H9 (cell line): Measurements from ENCODE around the gene MAPKAPK3. TPM values are rescaled to one million over a fixed set of nuclear protein-coding genes. Genes with fewer than 3 reads are reported as not detected.

Experiments used
- DNase-seq: peaks from one replicate; pipeline ENCODE4 v3.0.0-alpha.2; 2017
- H2AFZ ChIP-seq: one replicate; pipeline ENCODE4 v1.6.1; 2013; ENCODE audit warnings: mild to moderate bottlenecking, low read length, control low read depth, moderate library complexity
- H2AK5ac ChIP-seq: 2 replicates; pipeline ENCODE4 v1.6.1; 2013; ENCODE audit warnings: low read length, control low read depth, mixed read lengths; ENCODE audit not compliant: insufficient read length
- H2BK120ac ChIP-seq: one replicate; pipeline ENCODE4 v1.6.1; 2013; ENCODE audit warnings: low read depth, mild to moderate bottlenecking, low read length, control low read depth, inconsistent platforms; ENCODE audit not compliant: poor library complexity, severe bottlenecking
- H2BK12ac ChIP-seq: 2 replicates; pipeline ENCODE4 v1.6.1; 2013; ENCODE audit warnings: low read length, control low read depth, mixed read lengths, low read depth; ENCODE audit not compliant: insufficient read length
- H2BK15ac ChIP-seq: 2 replicates; pipeline ENCODE4 v1.6.1; 2013; ENCODE audit warnings: low read depth, low read length, control low read depth
- H2BK20ac ChIP-seq: one replicate; pipeline ENCODE4 v1.6.1; 2013; ENCODE audit warnings: low read depth, mild to moderate bottlenecking, low read length, control low read depth, inconsistent platforms; ENCODE audit not compliant: poor library complexity, severe bottlenecking
- H2BK5ac ChIP-seq: 2 replicates; pipeline ENCODE4 v1.6.1; 2013; ENCODE audit warnings: low read length, control low read depth, mixed read lengths; ENCODE audit not compliant: insufficient read length
- H3K14ac ChIP-seq: 2 replicates; pipeline ENCODE4 v1.6.1; 2013; ENCODE audit warnings: low read length, control low read depth; ENCODE audit not compliant: insufficient read depth
- H3K18ac ChIP-seq: 2 replicates; pipeline ENCODE4 v1.6.1; 2013; ENCODE audit warnings: low read depth, mild to moderate bottlenecking, mixed read lengths, low read length, control low read depth; ENCODE audit not compliant: insufficient read length
- H3K23ac ChIP-seq: 2 replicates; pipeline ENCODE4 v1.6.1; 2013; ENCODE audit warnings: low read length, control low read depth, mixed read lengths, low read depth; ENCODE audit not compliant: insufficient read length
- H3K23me2 ChIP-seq: 2 replicates; pipeline ENCODE4 v1.6.1; 2013; ENCODE audit warnings: low read depth, mild to moderate bottlenecking, mixed read lengths, low read length, control low read depth; ENCODE audit not compliant: insufficient read length, poor library complexity, severe bottlenecking
- H3K27ac ChIP-seq: 2 replicates; pipeline ENCODE4 v1.5.1; 2013; ENCODE audit warnings: low read length, control low read depth, mixed read lengths, low read depth; ENCODE audit not compliant: insufficient read length
- H3K27me3 ChIP-seq: 2 replicates; pipeline ENCODE4 v1.6.1; 2013; ENCODE audit warnings: low read length, control low read depth, inconsistent platforms; ENCODE audit not compliant: insufficient read depth
- H3K4ac ChIP-seq: 2 replicates; pipeline ENCODE4 v1.6.1; 2013; ENCODE audit warnings: low read depth, mild to moderate bottlenecking, control low read depth, inconsistent platforms, low read length, moderate library complexity
- H3K4me1 ChIP-seq: 2 replicates; pipeline ENCODE4 v1.6.1; 2013; ENCODE audit warnings: low read length, control low read depth, inconsistent platforms; ENCODE audit not compliant: insufficient read depth
- H3K4me2 ChIP-seq: 2 replicates; pipeline ENCODE4 v1.6.1; 2013; ENCODE audit warnings: low read length, control low read depth, mixed read lengths; ENCODE audit not compliant: insufficient read length, insufficient read depth
- H3K56ac ChIP-seq: 2 replicates; pipeline ENCODE4 v1.6.1; 2013; ENCODE audit warnings: low read depth, mild to moderate bottlenecking, mixed read lengths, low read length, control low read depth; ENCODE audit not compliant: insufficient read length
- H3K79me1 ChIP-seq: 2 replicates; pipeline ENCODE4 v1.6.1; 2013; ENCODE audit warnings: low read depth, mild to moderate bottlenecking, moderate library complexity, low read length, control low read depth, inconsistent platforms; ENCODE audit not compliant: insufficient read depth, poor library complexity, severe bottlenecking
- H3K79me2 ChIP-seq: 2 replicates; pipeline ENCODE4 v1.6.1; 2013; ENCODE audit warnings: low read length, control low read depth, inconsistent platforms; ENCODE audit not compliant: insufficient read depth
- H3K9ac ChIP-seq: 2 replicates; pipeline ENCODE4 v1.6.1; 2013; ENCODE audit warnings: low read length, control low read depth, mixed read lengths; ENCODE audit not compliant: insufficient read length; ENCODE audit errors: extremely low read depth
- H3K9me3 ChIP-seq: one replicate; pipeline ENCODE4 v1.6.1; 2013; ENCODE audit warnings: low read depth, low read length, inconsistent platforms; ENCODE audit not compliant: control insufficient read depth
- H3T11ph ChIP-seq: one replicate; pipeline ENCODE4 v1.6.1; 2013; ENCODE audit warnings: mild to moderate bottlenecking, low read length, control low read depth, inconsistent platforms
- H4K20me1 ChIP-seq: one replicate; pipeline ENCODE4 v1.6.1; 2013; ENCODE audit not compliant: control insufficient read depth, insufficient read length, insufficient read depth
- H4K5ac ChIP-seq: 2 replicates; pipeline ENCODE4 v1.6.1; 2013; ENCODE audit warnings: low read depth, mild to moderate bottlenecking, mixed read lengths, low read length, control low read depth; ENCODE audit not compliant: insufficient read length
- H4K8ac ChIP-seq: replicated peaks from 2 replicates; pipeline ENCODE4 v1.6.1; 2013; ENCODE audit warnings: low read length, control low read depth, mixed read lengths, low read depth; ENCODE audit not compliant: insufficient read length
- H4K91ac ChIP-seq: 2 replicates; pipeline ENCODE4 v1.6.1; 2013; ENCODE audit warnings: low read depth, mild to moderate bottlenecking, moderate library complexity, mixed read lengths, low read length, control low read depth; ENCODE audit not compliant: insufficient read length
- H3K27ac Mint-ChIP-seq, 3 experiments: 2 replicates in 2 of 3; 3 replicates in 1 of 3; pipeline ENCODE4 v1.8.0; 2020 to 2021; ENCODE audit warnings: mixed read lengths in 3 of 3, mild to moderate bottlenecking in 1 of 3, moderate library complexity in 1 of 3
- H3K27me3 Mint-ChIP-seq: 2 replicates; pipeline ENCODE4 v1.8.0; 2021; ENCODE audit warnings: low read depth, mild to moderate bottlenecking, moderate library complexity, mixed read lengths
- H3K36me3 Mint-ChIP-seq, 3 experiments: 2 replicates in 2 of 3; 3 replicates in 1 of 3; pipeline ENCODE4 v1.8.0; 2020 to 2021; ENCODE audit warnings: low read depth in 3 of 3, mixed read lengths in 3 of 3; ENCODE audit not compliant: insufficient read depth in 1 of 3
- H3K4me1 Mint-ChIP-seq, 2 experiments: 2 replicates each; pipeline ENCODE4 v1.8.0; 2020; ENCODE audit warnings: mixed read lengths in 2 of 2
- H3K4me3 Mint-ChIP-seq, 2 experiments: 2 replicates in 1 of 2; 3 replicates in 1 of 2; pipeline ENCODE4 v1.8.0; 2020 to 2021; ENCODE audit warnings: mild to moderate bottlenecking in 2 of 2, mixed read lengths in 2 of 2, moderate library complexity in 1 of 2
- H3K9me3 Mint-ChIP-seq, 2 experiments: 2 replicates in 1 of 2; 3 replicates in 1 of 2; pipeline ENCODE4 v1.8.0; 2020; ENCODE audit warnings: mild to moderate bottlenecking in 2 of 2, mixed read lengths in 2 of 2, moderate library complexity in 1 of 2
- CTCF ChIP-seq: fragments of 200-600 bp; sonication (generic); conservative IDR thresholded peaks from 3 replicates; pipeline ENCODE4 v1.8.0; 2021; ENCODE audit warnings: antibody characterized with exemption, mild to moderate bottlenecking
- WGBS: extraction: QIAGEN DNeasy Blood & Tissue Kit; methylation state at CpG from one replicate; pipeline ENCODE4 v1.1.7; 2013; ENCODE audit warnings: missing lambda C conversion rate, low lambda C conversion rate, mixed read lengths; ENCODE audit not compliant: insufficient read length; ENCODE audit errors: extremely low coverage; 5-methylcytosine and 5-hydroxymethylcytosine counted together
- total RNA-seq: library from RNA; stranded (reverse); gene quantifications from 2 replicates; pipeline ENCODE4 v1.2.1, GENCODE V29; 2021

MAPKAPK3 gene
- total RNA-seq, 1 experiment from 2014 or later = 57.9 TPM

GRCh38 chr3:50650018-50650417 lies 33.1 kb downstream of the MAPKAPK3 start:
- Mint-ChIP-seq H3K9me3 (no peaks in the 10 kb centered on the region), H3K4me3 (no peak overlapping the region), H3K4me1 (peaks cover 23 to 30% of the 10 kb centered on the region in 2 experiments), H3K27ac (no peak overlapping the region), H3K27me3 (peaks cover 4% of the 10 kb centered on the region), H3K36me3 (peaks cover 2 to 19% (median 9%) of the 10 kb centered on the region in 3 experiments; a peak in 6 of 7 replicates)
- H3T11ph ChIP-seq = no peak overlapping the region
- H3K18ac ChIP-seq = no peak overlapping the region
- no peak overlapping the region for H3K4me2 ChIP-seq
- no peaks in the 10 kb centered on the region for H4K20me1 ChIP-seq
- H4K8ac ChIP-seq = no peak overlapping the region
- H2BK15ac ChIP-seq = no peak overlapping the region
- H3K23me2 ChIP-seq = no peaks in the 10 kb centered on the region
- H3K27me3 ChIP-seq = no peaks in the 10 kb centered on the region
- no peak overlapping the region for H3K14ac ChIP-seq
- H2BK12ac ChIP-seq = no peak overlapping the region
- no peak overlapping the region for H4K91ac ChIP-seq
- no peak overlapping the region for H3K9ac ChIP-seq
- TF ChIP-seq CTCF = no peak
- H3K4me1 ChIP-seq = peaks cover 5% of the 10 kb centered on the region; the same call in 1 of the 2 replicates
- H2BK120ac ChIP-seq = no peak overlapping the region
- no peak overlapping the region for H3K56ac ChIP-seq
- no peaks in the 10 kb centered on the region for H3K79me1 ChIP-seq
- no peak overlapping the region for H2BK5ac ChIP-seq
- DNase-seq = no peak
- no peak overlapping the region for H4K5ac ChIP-seq
- WGBS = no CpG with 5 or more reads among the region's 1 CpG
- H3K23ac ChIP-seq = no peak overlapping the region
- no peak overlapping the region for H3K4ac ChIP-seq
- no peaks in the 10 kb centered on the region for H3K9me3 ChIP-seq
- H2AK5ac ChIP-seq = no peak overlapping the region
- no peaks in the 10 kb centered on the region for H3K79me2 ChIP-seq
- H2BK20ac ChIP-seq = no peak overlapping the region
- no peak overlapping the region for H2AFZ ChIP-seq
- H3K27ac ChIP-seq = no peak overlapping the region
